Measurements from ENCODE around the gene ZFR.
A peak's percentile ranks its signal among the peaks of the same experiment; 100 is the strongest.
"Not testable (repeated sequence)": the region's sequence is repeated elsewhere in the genome, so short reads cannot be mapped to it uniquely, and the experiment has no call there.

ZFR gene

GRCh38 chr5:32445287-32445758 is 783 bp upstream of the ZFR start:
- Mint-ChIP-seq H3K27ac (peak overlapping the region; percentile 91 to 93), H3K4me3 (peak overlapping the region; percentile 80 to 93), H3K27me3 (no peaks in the 10 kb centered on the region), H3K36me3 (ENCODE audit: insufficient read depth) (peaks cover 17% of the 10 kb centered on the region), H3K4me1 (ENCODE audit: low read depth in 2 of 2) (peaks cover 16 to 26% of the 10 kb centered on the region in 2 donors), H3K9me3 (no peaks in the 10 kb centered on the region)
- DNase-seq = no peak
- ATAC-seq (replicated peaks) = no peak

GRCh38 chr5:32443541-32444430 is 754 bp downstream of the ZFR start:
- ATAC-seq (replicated peaks) (peak; percentile 45), DNase-seq (peak; percentile 39 to 47 (median 44))
- Mint-ChIP-seq H3K27me3 (no peaks in the 10 kb centered on the region), H3K4me1 (ENCODE audit: low read depth in 2 of 2) (peaks cover 16 to 33% of the 10 kb centered on the region in 2 donors), H3K36me3 (ENCODE audit: insufficient read depth) (peaks cover 21% of the 10 kb centered on the region), H3K9me3 (no peaks in the 10 kb centered on the region), H3K27ac (peak overlapping the region; percentile 91 to 93), H3K4me3 (peak overlapping the region; percentile 80 to 93)

- Mint-ChIP-seq H3K27ac (peak overlapping the region; percentile 91 to 93), H3K27me3 (no peaks in the 10 kb centered on the region), H3K9me3 (no peaks in the 10 kb centered on the region), H3K4me1 (ENCODE audit: low read depth in 2 of 2) (peaks cover 16 to 35% of the 10 kb centered on the region in 2 donors), H3K4me3 (peak overlapping the region; percentile 80 to 93), H3K36me3 (ENCODE audit: insufficient read depth) (peaks cover 21% of the 10 kb centered on the region)
- DNase-seq = peak in 1 of 3 experiments; percentile 5
- ATAC-seq (replicated peaks) = no peak
Observed at GRCh38 chr5:32443145-32443540, 1.4 kb downstream of the ZFR start.

GRCh38 chr5:32439086-32439642 is 5.4 kb downstream of the ZFR start:
- no peaks in the 10 kb centered on the region for H3K9me3 Mint-ChIP-seq
- no peak overlapping the region for H3K27ac Mint-ChIP-seq
- peaks cover 18 to 51% of the 10 kb centered on the region in 2 donors for H3K4me1 Mint-ChIP-seq (ENCODE audit: low read depth in 2 of 2)
- ATAC-seq (replicated peaks) = no peak
- no peak overlapping the region for H3K4me3 Mint-ChIP-seq
- no peaks in the 10 kb centered on the region for H3K27me3 Mint-ChIP-seq
- H3K36me3 Mint-ChIP-seq (ENCODE audit: insufficient read depth) = peaks cover 16% of the 10 kb centered on the region
- DNase-seq = no peak

- Mint-ChIP-seq H3K9me3 (no peaks in the 10 kb centered on the region), H3K36me3 (ENCODE audit: insufficient read depth) (peaks cover 16% of the 10 kb centered on the region), H3K27me3 (no peaks in the 10 kb centered on the region), H3K4me1 (ENCODE audit: low read depth in 2 of 2) (peaks cover 17 to 53% of the 10 kb centered on the region in 2 donors), H3K27ac (no peak overlapping the region), H3K4me3 (no peak overlapping the region)
- no peak for DNase-seq
- no peak for ATAC-seq (replicated peaks)
Observed at GRCh38 chr5:32436553-32437242, 7.8 kb downstream of the ZFR start.

GRCh38 chr5:32435383-32435782 is 9.2 kb downstream of the ZFR start:
- ATAC-seq (replicated peaks) (no peak), DNase-seq (no peak)
- Mint-ChIP-seq H3K27me3 (no peaks in the 10 kb centered on the region), H3K4me3 (peak overlapping the region in 1 of 2 donors; percentile 20), H3K36me3 (ENCODE audit: insufficient read depth) (peaks cover 19% of the 10 kb centered on the region), H3K4me1 (ENCODE audit: low read depth in 2 of 2) (peaks cover 22 to 57% of the 10 kb centered on the region in 2 donors), H3K27ac (peak overlapping the region in 1 of 2 donors; percentile 69), H3K9me3 (no peaks in the 10 kb centered on the region)

GRCh38 chr5:32434221-32434620 is 10.3 kb downstream of the ZFR start:
- no peak overlapping the region for H3K4me3 Mint-ChIP-seq
- no peaks in the 10 kb centered on the region for H3K9me3 Mint-ChIP-seq
- DNase-seq = no peak
- H3K36me3 Mint-ChIP-seq (ENCODE audit: insufficient read depth) = peaks cover 26% of the 10 kb centered on the region
- ATAC-seq (replicated peaks) = no peak
- peak overlapping the region; percentile 44 to 49 for H3K27ac Mint-ChIP-seq
- H3K4me1 Mint-ChIP-seq (ENCODE audit: low read depth in 2 of 2) = peaks cover 25 to 63% of the 10 kb centered on the region in 2 donors
- no peaks in the 10 kb centered on the region for H3K27me3 Mint-ChIP-seq

- H3K4me1 Mint-ChIP-seq (ENCODE audit: low read depth in 2 of 2) = peaks cover 29 to 66% of the 10 kb centered on the region in 2 donors
- H3K36me3 Mint-ChIP-seq (ENCODE audit: insufficient read depth) = peaks cover 40% of the 10 kb centered on the region
- H3K27ac Mint-ChIP-seq = peak overlapping the region in 1 of 2 donors; percentile 56
- DNase-seq (no peak), ATAC-seq (replicated peaks) (no peak)
- H3K4me3 Mint-ChIP-seq = no peak overlapping the region
- no peaks in the 10 kb centered on the region for H3K9me3 Mint-ChIP-seq
- H3K27me3 Mint-ChIP-seq = no peaks in the 10 kb centered on the region
Observed at GRCh38 chr5:32432633-32433032, 11.9 kb downstream of the ZFR start.

GRCh38 chr5:32430825-32431224 is 13.7 kb downstream of the ZFR start:
- Mint-ChIP-seq H3K36me3 (ENCODE audit: insufficient read depth) (peaks cover 51% of the 10 kb centered on the region), H3K4me3 (peak overlapping the region in 1 of 2 donors; percentile 8), H3K4me1 (ENCODE audit: low read depth in 2 of 2) (peaks cover 29 to 63% of the 10 kb centered on the region in 2 donors), H3K27ac (peak overlapping the region in 1 of 2 donors; percentile 65)
- not testable (repeated sequence) for H3K27me3 Mint-ChIP-seq; ATAC-seq (replicated peaks); DNase-seq; H3K9me3 Mint-ChIP-seq

- no peak overlapping the region for H3K27ac Mint-ChIP-seq
- H3K27me3 Mint-ChIP-seq = no peaks in the 10 kb centered on the region
- peaks cover 30 to 59% of the 10 kb centered on the region in 2 donors for H3K4me1 Mint-ChIP-seq (ENCODE audit: low read depth in 2 of 2)
- DNase-seq (no peak), ATAC-seq (replicated peaks) (no peak)
- no peak overlapping the region for H3K4me3 Mint-ChIP-seq
- no peaks in the 10 kb centered on the region for H3K9me3 Mint-ChIP-seq
- peaks cover 52% of the 10 kb centered on the region for H3K36me3 Mint-ChIP-seq (ENCODE audit: insufficient read depth)
Observed at GRCh38 chr5:32428426-32428825, 16.1 kb downstream of the ZFR start.

- H3K4me1 Mint-ChIP-seq (ENCODE audit: low read depth in 2 of 2) = peaks cover 29 to 51% of the 10 kb centered on the region in 2 donors
- peaks cover 47% of the 10 kb centered on the region for H3K36me3 Mint-ChIP-seq (ENCODE audit: insufficient read depth)
- no peak for DNase-seq
- peak overlapping the region; percentile 38 to 44 for H3K27ac Mint-ChIP-seq
- no peaks in the 10 kb centered on the region for H3K9me3 Mint-ChIP-seq
- no peaks in the 10 kb centered on the region for H3K27me3 Mint-ChIP-seq
- peak overlapping the region in 1 of 2 donors; percentile 3 for H3K4me3 Mint-ChIP-seq
- no peak for ATAC-seq (replicated peaks)
Observed at GRCh38 chr5:32426440-32427151, 17.9 kb downstream of the ZFR start.

- Mint-ChIP-seq H3K9me3 (no peaks in the 10 kb centered on the region), H3K4me1 (ENCODE audit: low read depth in 2 of 2) (peaks cover 22 to 46% of the 10 kb centered on the region in 2 donors)
Observed at GRCh38 chr5:32422697-32423096, 21.8 kb downstream of the ZFR start.

GRCh38 chr5:32421075-32421474 is 23.5 kb downstream of the ZFR start:
- DNase-seq = no peak
- Mint-ChIP-seq H3K27ac (peak overlapping the region; percentile 20 to 62), H3K4me3 (no peak overlapping the region), H3K36me3 (ENCODE audit: insufficient read depth) (peaks cover 39% of the 10 kb centered on the region), H3K27me3 (no peaks in the 10 kb centered on the region), H3K9me3 (no peaks in the 10 kb centered on the region), H3K4me1 (ENCODE audit: low read depth in 2 of 2) (peaks cover 22 to 51% of the 10 kb centered on the region in 2 donors)
- no peak for ATAC-seq (replicated peaks)

More at GRCh38 chr5:32422697-32423096, 21.8 kb downstream of the ZFR start:
- Mint-ChIP-seq H3K27me3 (no peaks in the 10 kb centered on the region), H3K36me3 (ENCODE audit: insufficient read depth) (peaks cover 37% of the 10 kb centered on the region), H3K27ac (no peak overlapping the region), H3K4me3 (no peak overlapping the region)
- ATAC-seq (replicated peaks) = no peak
- no peak for DNase-seq
